NCI-H510A (cell line): ENCODE measurements around the gene C11orf58.
A peak's percentile ranks its signal among the peaks of the same experiment; 100 is the strongest.

Experiments used
- DNase-seq: peaks from one replicate; lab custom pipeline; 2025; lab: John Stamatoyannopoulos, UW

C11orf58 gene

GRCh38 chr11:16767957-16768356, 29.5 kb downstream of the C11orf58 start:
- DNase-seq, result no peak

- DNase-seq, result no peak
These were observed 30.9 kb downstream of the C11orf58 start for GRCh38 chr11:16769386-16769785.

DNA sequence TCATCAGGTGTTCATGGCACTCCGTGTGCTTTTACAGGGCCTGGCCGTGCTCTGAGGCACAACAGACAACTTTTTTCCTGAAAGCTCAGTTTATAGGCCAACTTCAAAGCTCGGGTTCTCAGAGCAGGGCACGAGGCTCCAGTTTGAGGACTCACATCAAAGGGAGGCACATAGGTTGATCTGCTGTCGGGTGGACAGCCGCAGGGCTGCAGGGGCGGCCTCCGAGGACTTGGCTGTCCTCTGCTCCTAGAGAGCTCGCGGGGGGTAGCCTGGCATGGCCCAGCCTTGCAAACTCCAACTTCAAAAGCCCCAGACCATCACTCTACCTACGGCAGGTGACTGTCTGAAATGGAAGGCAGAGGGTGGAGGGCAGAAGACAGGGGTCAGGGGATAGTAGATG, 31.6 kb downstream of the C11orf58 start:
- DNase-seq, result no peak

GRCh38 chr11:16771350-16772140, 33.1 kb downstream of the C11orf58 start:
- DNase-seq, result no peak

- no peak for DNase-seq
These were observed 33.7 kb downstream of the C11orf58 start for GRCh38 chr11:16772141-16772512.

DNA sequence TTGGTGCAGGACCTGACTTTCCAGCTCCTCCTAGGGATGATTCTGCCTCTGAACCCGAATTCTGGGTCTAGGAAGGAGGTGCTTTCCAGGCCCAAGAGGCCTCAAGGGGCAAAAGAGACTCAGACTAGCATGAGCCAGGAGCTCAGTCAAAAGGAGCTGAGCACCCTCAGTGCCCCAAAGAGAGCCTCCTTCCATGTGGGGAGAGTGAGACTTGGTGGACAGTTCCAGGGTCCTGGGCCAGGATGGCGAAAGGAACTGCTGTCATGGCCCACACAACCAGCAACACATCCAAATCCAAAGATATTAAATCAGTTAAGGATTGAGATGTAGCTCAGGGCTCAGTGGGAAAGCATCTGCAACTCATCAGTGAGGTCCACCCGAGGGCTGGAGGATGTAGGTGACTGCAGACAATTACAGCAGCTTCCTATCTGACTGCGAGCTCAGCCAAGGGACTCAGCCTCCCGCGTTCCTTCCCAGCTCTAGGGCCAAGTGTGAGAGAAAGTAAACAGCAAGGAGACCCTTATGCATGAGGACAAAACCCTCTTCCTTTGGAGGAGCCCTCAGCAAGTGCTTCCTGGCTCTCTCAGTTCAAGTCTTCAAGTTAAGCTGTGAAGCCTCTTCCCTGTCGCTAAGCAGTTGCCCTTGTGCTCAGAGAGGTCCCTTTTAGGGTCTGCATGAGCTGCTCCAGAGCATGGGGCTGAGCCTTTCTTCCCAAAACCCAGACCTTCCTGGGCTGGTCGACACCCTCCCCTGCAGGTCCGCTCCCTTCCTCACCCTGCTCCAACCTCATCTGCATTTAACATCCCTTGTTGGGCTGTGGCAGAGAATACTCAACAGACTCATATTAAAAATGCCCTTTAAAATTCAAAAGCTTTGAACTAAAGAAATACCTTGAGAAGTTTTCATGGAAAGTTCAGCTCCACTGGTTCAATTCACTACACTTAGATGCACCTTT, 35.8 kb downstream of the C11orf58 start:
- DNase-seq, result no peak

DNA sequence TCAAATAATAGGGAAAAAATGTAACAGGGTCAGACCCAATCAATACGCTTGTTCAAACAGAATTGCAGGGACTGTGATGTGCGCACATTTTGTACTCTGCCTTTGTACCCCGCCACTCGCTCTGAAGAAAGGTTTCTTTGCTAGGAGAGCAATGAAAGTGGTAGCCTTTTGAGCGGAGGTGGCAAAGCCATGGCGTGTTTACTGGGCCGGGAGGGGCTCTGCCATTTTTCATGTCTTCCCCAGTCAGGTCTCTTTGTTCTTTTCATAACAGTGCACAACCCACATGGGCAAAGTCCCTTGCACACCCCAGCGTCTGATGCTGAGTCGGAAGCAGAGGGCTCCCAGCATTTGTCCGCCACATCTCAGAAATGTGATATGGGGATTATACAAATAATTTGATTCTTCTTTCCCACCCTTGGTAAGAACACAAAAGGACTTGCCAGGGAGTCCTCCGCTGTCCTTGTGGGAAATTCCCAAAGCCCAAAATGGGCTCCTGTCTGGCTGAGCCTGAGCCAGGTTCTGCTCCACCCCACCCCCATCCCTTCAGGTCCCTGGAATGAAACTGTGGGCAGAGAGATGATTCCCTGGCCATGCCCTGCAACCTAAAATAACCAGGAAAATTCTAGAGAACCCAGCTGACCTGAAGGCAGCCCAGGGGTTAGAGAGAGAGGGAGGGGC, 36.6 kb downstream of the C11orf58 start:
- DNase-seq, result no peak

DNA sequence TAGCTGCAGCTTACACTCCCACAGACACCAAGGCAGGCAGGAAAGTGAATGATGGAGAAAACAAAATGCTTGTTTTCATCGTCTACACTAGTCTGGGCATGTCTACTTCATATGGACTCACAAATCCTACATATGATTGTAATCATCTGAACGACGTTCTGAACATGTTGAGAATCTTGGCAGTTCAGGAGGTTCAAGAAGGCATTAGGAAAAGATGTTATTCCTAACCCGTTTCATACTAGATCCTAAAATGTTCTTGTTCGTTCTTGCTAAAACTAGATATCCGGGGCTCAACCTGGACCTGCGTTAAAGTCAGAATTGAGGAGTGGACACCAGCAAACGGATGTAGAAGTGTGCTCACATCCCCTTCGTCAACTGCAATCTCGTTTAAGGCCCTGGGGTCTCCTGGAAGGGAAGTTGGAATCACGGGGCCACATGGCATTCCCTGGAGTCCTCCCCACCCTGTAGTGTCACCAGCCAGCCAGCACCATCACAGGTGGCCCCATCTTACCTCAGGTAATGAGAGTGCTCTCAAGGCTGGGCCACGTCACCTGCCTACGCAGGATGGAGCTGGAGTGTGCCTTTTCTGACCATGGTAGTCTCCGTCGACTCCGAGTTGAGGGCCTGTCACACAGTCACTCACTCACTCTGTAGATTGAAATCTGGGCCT, 37.3 kb downstream of the C11orf58 start:
- DNase-seq, result no peak

GRCh38 chr11:16776711-16777612, 38.5 kb downstream of the C11orf58 start:
- no peak for DNase-seq

DNA sequence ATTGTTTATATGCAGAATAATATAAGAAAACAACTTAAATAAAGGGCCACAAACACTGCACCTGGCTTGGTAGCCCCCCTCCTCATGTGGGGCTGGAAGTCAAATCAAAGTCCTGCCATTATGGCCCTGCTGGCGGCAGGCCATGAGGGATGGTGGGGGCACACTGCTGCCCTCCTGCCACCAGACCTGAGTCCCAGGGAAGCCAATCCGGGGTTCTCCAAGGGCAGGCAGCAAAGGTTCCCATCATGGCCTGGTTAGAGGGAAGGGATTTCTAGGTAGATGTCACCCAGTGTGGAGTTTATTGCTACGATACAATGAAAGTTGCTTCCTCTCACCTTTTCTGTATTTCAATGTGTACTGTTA, 39.1 kb downstream of the C11orf58 start:
- DNase-seq, result no peak

- DNase-seq, result peak; percentile 20
These were observed 39.8 kb downstream of the C11orf58 start for GRCh38 chr11:16778286-16778685.

DNA sequence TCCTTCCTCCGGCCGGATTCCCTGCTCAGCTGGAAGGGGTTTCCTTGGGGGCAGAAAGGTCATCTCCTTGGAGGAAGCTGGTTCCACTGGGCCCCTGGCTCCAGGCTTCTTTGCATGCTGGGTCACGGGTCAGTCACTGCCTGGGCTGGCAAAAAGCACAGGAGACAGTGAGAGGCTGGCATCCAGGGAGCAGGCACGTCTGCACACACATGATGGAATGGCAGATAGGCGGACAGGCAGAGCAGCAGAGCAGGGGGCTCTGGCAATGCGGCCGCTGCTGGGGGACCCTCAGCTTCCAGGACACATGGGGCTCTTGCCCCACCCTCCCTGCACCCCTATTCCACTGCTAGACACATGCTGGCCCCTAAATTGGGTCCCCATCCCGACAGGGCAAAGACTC, 40.4 kb downstream of the C11orf58 start:
- DNase-seq, result no peak

DNA sequence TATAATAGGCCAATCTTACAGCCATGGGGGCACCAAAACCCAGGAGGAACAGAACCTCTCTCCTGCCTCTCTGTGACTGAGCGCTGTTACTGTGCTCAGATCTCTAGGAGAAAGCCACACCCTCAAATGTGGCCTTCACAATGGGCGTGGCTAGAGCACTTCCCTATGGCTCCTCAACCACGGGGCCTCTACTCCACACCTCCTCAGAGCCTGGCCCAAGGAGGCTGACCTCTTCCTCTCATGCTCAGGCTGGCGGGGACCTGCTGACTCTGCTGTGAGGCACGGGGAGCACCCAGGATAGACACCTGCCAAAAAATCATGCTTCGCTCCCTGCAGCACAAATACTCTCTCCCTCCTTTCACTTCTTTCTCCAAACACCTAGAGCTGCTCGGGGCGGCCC, 41.0 kb downstream of the C11orf58 start:
- DNase-seq, result no peak

DNA sequence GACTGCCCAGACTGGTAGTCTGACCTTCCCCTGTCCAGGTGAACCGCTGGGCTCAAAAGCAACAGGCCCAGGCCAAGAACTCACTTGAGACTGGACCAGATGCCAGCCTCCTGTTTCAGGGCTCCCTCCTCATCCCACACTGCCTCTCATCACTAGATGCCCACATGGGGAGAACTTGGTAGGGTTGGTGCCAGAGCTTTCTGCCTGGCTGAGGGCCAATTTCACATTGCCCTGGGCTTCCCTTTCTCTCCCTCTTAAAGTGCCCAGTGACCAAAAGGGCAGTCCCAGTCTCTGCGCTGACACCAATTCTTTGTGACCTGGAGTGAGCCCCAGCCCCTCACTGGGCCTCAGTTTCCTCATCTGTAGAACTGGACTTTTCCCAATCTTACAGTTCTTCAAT, 41.7 kb downstream of the C11orf58 start:
- no peak for DNase-seq

DNA sequence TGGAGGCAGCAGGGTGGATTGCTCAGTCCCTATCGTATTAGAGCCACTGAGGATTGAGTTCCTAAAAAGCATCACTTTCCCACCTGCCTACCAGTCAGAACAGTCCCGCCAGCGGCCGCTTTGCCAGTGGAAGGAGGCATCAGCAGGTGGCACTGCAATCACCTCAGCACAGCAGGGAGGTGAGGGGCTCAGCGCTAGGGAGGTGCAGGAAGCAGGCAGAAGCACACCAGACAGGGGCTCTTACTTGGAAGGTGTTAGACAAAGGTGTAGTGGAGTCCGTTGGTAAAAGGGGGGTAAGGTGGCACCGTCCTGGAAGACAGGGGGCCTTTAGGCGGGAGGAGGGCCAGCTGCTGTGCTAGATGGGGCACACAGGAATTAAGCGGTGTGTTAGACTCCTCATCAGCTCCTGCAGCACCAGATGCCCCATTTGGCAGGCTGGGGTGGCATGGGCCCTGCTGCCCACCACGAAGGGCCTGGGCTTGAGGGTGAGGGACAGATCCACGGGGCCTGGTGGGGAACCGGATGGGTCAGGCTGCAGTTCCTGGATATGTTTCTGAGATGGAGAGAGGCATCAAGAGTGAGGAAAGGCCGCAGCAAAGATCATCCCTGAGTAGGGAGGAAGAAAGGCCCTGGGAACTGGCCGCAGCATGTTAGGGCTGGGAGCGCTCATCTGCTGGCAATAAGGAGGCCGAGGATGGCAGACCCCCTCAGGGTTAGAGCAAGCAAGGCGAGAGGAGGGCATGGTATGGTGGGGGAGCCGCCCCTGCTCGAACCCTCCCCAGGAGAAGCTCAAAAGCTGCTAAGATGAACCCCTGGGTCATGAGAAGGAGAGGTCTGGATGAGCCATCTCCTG, 42.5 kb downstream of the C11orf58 start:
- DNase-seq, result no peak

- no peak for DNase-seq
These were observed 43.8 kb downstream of the C11orf58 start for GRCh38 chr11:16781936-16782919.

GRCh38 chr11:16783321-16783801, 44.9 kb downstream of the C11orf58 start:
- DNase-seq, result no peak

DNA sequence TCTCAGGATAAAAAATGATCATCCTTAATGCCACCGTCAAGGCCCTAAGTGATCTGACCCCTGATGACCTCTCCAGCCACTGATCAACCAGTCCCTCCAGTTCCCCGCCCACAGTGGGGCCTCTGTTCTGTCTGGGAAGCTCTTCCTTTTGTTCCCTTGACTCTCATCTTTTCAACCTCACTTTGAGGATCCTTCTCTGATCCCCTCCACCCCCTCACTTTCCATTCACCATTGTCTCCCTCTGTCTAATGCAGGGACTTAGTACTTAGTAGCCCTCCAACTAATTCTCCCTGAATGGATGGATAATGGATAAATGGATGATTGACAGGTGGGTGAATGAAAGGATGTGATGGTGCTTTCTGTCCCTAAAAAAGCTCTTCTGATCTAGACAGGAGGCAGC, 45.6 kb downstream of the C11orf58 start:
- no peak for DNase-seq

DNA sequence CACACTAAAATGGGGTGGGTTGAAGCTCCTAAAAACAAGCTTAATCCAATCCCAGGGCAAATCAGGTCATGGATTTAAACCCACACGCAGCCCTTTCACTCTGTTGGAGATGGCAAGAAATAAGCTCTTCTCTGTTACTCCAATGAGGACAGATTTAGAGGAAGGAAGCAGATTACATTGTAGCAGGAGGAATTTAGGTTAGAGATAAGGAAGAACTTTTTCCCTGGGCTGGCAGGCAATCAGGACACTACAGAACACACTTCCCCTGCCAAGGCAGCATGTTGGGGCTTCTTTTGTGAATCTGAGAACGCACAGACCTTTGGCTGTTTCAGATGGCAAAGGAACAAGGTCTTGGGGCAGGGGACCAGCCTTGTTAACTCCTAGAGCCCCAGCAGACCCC, 46.2 kb downstream of the C11orf58 start:
- no peak for DNase-seq
